Measurements from ENCODE around the gene HMCN1.

HMCN1 gene

DNA sequence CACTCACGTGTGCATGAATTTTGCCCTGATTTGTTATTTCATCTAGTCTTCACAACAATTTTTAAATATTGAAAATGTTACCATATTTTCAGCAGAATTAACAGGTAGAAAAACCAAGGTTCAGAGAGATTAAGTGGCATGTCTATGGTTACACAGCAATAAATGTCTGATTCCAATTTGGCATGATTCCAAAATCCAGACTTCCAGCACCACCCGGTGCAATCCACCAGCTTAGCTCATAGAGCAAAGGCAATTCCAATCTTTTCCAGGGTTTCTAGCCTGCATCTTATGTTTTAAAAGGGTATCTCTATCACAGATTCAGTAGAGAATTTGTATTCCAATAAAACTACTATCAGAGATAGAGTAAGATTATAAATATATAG is 479.0 kb downstream of the HMCN1 start:
- no peak for DNase-seq

DNA sequence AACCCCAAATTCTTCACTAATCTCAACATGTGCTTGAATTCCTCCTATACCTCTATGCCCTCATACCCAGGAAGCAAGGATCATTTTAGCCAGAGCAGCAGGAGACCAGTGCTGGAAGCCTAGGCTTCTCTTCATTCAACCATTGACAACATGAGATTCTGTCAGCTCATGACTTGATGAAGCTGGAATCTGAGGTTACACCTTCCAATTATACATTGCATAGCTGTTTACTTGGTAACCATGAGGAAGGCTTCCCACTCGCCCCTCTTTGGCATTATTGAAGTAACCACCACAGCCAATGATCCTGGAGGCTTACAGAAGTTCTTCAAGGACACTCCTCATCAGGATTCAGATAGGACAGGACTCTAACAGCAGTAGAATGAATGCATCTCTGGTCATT is 480.6 kb downstream of the HMCN1 start:
- DNase-seq = no peak

DNA sequence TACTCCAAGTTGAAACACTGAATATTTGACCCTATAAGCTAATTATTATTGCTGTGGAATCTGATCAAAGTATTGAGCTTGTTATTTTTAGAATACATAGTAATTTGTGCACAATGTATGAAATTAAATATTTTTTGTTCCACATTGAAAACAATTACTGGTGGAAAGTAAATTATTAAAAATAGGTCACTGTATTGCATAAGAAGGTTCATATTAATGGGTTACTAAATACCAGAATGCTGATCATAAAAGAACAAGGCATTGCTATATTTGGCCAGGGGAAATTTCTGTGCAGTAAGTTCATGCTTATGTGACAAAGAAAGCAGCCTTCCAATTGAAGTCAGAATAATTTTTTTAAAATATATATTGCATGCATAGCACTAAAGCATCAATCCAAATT is 481.4 kb downstream of the HMCN1 start:
- DNase-seq = no peak

- no peak for DNase-seq
Measured at GRCh38 chr1:186218654-186219352, 484.6 kb downstream of the HMCN1 start.

GRCh38 chr1:186220067-186220466 is 485.9 kb downstream of the HMCN1 start:
- DNase-seq = no peak

GRCh38 chr1:186220911-186221310 is 486.7 kb downstream of the HMCN1 start:
- DNase-seq = no peak

- no peak for DNase-seq
Measured at GRCh38 chr1:186225096-186225495, 490.9 kb downstream of the HMCN1 start.

- DNase-seq = no peak
Measured at GRCh38 chr1:186228749-186229148, 494.6 kb downstream of the HMCN1 start.

GRCh38 chr1:186231861-186232436 is 497.8 kb downstream of the HMCN1 start:
- no peak for DNase-seq

DNA sequence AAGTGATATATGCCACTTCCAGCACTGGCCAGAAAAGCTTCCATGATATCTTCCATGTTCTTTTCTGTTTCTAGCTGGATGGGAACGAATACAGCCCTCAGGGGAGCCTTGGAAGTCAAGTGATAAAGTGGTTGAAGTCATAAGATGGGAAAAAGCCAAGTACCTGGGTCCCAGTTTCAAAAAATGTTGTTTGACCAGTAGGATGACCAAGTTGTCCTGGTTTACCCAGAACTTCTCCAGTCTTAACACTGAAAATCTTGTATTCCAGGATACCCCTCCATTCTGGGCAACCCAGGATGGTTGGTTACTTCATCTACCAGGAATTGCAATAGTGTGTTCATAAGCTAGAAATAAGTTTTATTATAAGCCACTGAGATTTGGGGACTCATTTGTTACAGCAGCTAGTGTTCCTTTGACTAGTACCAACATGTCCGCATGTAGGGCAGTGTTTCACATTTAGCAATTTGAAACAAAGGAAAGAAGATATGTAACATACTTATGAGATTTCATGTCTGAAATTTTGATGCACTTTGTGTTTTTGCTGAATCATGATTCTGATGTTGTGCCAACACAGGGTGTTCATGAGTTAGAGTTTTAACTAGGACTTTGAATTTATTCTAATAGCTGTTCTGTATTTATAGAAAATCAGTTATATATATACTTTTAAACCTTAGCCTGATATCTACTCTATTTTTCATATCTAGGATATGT is 500.9 kb downstream of the HMCN1 start:
- no peak for DNase-seq

DNA sequence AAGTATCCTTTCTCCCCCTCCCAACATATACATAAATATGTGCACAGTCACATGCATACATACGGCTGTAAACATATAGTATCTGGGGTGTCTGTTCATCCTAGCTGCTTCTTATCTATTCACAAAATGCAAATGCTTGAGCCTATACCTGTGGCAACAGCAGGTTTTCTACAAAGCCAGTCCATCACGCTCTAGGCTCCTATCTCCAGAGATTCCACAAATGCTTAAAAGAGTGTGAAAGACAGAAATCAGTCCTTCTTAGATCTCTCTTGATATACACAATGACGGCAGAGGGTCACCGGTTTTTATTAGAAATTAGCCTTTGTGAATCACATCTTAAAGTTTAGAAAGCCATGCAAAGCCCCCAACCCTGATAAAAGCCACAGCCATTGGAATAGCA is 501.5 kb downstream of the HMCN1 start:
- DNase-seq = no peak

GRCh38 chr1:186236921-186237320 is 502.7 kb downstream of the HMCN1 start:
- DNase-seq = no peak

- DNase-seq = no peak
Measured at GRCh38 chr1:186239171-186239570, 505.0 kb downstream of the HMCN1 start.

- DNase-seq = no peak
Measured at GRCh38 chr1:186240436-186240835, 506.2 kb downstream of the HMCN1 start.
